HG03457 (cell line): ENCODE data around the gene MFSD1.

Source experiments
- ATAC-seq: cut with Tn5 transposase; IDR thresholded peaks from one replicate; pipeline ENCODE4 v1.9.1; 2021; ENCODE audit warnings: moderate number of reproducible peaks; ENCODE audit not compliant: unreplicated experiment

MFSD1 gene

GRCh38 chr3:158864492-158864891 lies 62.6 kb downstream of the MFSD1 start:
- no peak for ATAC-seq

GRCh38 chr3:158875700-158876099 lies 73.8 kb downstream of the MFSD1 start:
- ATAC-seq, result no peak
